NK-92 treated with Interleukin-12 subunit alpha and Interleukin-12 subunit beta, amount 100 ng/mL, for 24 hours (cell line): ENCODE results near the gene CCL13.
A peak's percentile ranks its signal among the peaks of the same experiment; 100 is the strongest.
"Not testable (repeated sequence)": the region's sequence is repeated elsewhere in the genome, so short reads cannot be mapped to it uniquely, and the experiment has no call there.

ENCODE experiments used
- DNase-seq: peaks from one replicate; lab custom pipeline; 2025; lab: John Stamatoyannopoulos, UW

The CCL13 gene

GRCh38 chr17:34356194-34356593 is at the start of gene CCL13:
Gene CCL13 (plus strand): TSS chr17:34356480. CDS start chr17:34356527, 47 bp downstream.
- no peak for DNase-seq

GRCh38 chr17:34307110-34307509 is 49.2 kb upstream of the CCL13 start:
- DNase-seq: no peak

GRCh38 chr17:34308371-34308770 is 47.9 kb upstream of the CCL13 start:
- no peak for DNase-seq

- no peak for DNase-seq
These were observed 45.0 kb upstream of the CCL13 start for GRCh38 chr17:34311291-34311690.

- DNase-seq: no peak
These were observed 44.2 kb upstream of the CCL13 start for GRCh38 chr17:34312080-34312479.

- DNase-seq: no peak
These were observed 43.1 kb upstream of the CCL13 start for GRCh38 chr17:34313164-34313563.

GRCh38 chr17:34314279-34314678 is 42.0 kb upstream of the CCL13 start:
- DNase-seq: no peak

GRCh38 chr17:34318474-34318873 is 37.8 kb upstream of the CCL13 start:
- DNase-seq: peak; percentile 6

- no peak for DNase-seq
These were observed 37.2 kb upstream of the CCL13 start, which contains the start of gene CCL8 for GRCh38 chr17:34319039-34319483. Gene CCL8 (plus strand): TSS chr17:34319435. CDS start chr17:34319502, 67 bp downstream.

GRCh38 chr17:34321964-34322363 is 34.3 kb upstream of the CCL13 start:
- DNase-seq: no peak

GRCh38 chr17:34327580-34327979 is 28.7 kb upstream of the CCL13 start:
- not testable (repeated sequence) for DNase-seq

- DNase-seq: no peak
These were observed 18.6 kb upstream of the CCL13 start for GRCh38 chr17:34337701-34338100.

GRCh38 chr17:34339138-34339770 is 17.0 kb upstream of the CCL13 start:
- no peak for DNase-seq

- no peak for DNase-seq
These were observed 14.4 kb upstream of the CCL13 start for GRCh38 chr17:34341916-34342315.

- DNase-seq: no peak
These were observed 9.2 kb upstream of the CCL13 start for GRCh38 chr17:34347063-34347462.

GRCh38 chr17:34349751-34350150 is 6.5 kb upstream of the CCL13 start:
- no peak for DNase-seq

GRCh38 chr17:34351096-34351495 is 5.2 kb upstream of the CCL13 start:
- no peak for DNase-seq

- no peak for DNase-seq
These were observed 4.1 kb upstream of the CCL13 start for GRCh38 chr17:34352191-34352590.

- DNase-seq: no peak
These were observed 1.6 kb upstream of the CCL13 start for GRCh38 chr17:34354637-34355036.

- no peak for DNase-seq
These were observed 1.1 kb downstream of the CCL13 start for GRCh38 chr17:34357398-34357797.

- no peak for DNase-seq
These were observed 2.4 kb downstream of the CCL13 start for GRCh38 chr17:34358631-34359030.

GRCh38 chr17:34360601-34361270 is 4.5 kb downstream of the CCL13 start:
- no peak for DNase-seq

- DNase-seq: peak; percentile 60
These were observed 5.3 kb downstream of the CCL13 start for GRCh38 chr17:34361478-34362061.
